ENCODE measurements around the gene C10orf95.
A peak's percentile ranks its signal among the peaks of the same experiment; 100 is the strongest.

C10orf95 gene

DNA sequence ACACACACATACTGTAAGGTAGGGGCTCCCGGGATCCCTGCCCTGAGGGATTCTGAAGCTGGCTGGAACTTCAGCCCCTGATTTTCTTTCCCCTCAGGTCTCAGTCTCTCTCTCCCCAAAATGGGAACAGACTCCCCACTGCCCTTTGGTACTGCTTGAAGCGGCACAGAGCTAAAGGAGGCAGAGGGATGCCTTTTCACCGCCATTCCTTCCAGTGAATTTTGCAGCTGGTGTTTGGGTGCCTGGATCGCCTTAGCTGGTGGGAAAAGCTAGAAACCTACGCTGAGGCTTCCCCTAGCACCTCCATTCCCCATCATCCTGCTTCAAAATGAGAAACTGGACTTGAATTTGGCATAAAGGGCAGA, 16.2 kb downstream of the C10orf95 start:
- no peak for DNase-seq (ENCODE audit: low read depth in 2 of 3, low spot score in 2 of 3)

DNA sequence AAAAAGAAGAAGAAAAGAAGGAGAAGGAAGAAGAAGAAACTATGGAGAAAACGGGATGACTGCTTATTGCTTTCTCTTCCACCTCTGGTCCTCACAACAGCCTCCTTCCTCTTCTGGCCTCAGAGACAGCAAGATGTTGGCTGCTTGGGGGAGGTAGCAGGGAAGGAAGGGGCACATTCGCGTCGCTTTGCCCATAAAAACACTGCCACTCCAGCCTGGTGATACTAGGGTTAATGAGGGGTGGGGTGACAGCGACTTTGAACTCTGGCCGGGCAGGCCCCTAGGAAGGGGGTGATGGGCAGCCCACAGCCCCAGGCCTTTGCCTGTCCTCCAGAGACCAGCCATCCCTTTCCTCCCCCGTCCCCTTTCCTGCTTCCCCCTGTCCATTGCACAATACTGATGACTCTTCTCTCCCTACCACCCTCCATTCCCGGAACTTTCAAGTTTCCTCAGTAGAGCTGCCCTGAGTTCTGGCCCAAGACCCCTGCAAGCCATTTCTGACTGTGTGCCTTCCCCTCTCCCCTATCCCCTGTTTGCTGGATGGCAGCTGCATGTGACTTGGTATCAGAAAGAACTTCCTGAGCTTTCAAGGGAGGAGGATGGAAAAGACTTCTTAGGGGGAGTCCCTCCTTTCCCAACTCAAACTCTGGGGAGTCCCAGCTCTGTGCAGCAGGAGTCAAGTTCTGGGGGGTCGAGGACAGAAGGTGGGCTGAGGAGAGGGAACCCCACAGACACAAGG, 16.8 kb downstream of the C10orf95 start:
- DNase-seq (ENCODE audit: low read depth in 2 of 3, low spot score in 2 of 3) = no peak

GRCh38 chr10:102433619-102434046, 17.7 kb downstream of the C10orf95 start:
- DNase-seq (ENCODE audit: low read depth in 2 of 3, low spot score in 2 of 3) = no peak

GRCh38 chr10:102432162-102432950, 19.0 kb downstream of the C10orf95 start, which contains the start of gene CUEDC2:
Gene CUEDC2, minus strand, starts transcription at chr10:102432574. Its CDS starts 7,386 bp downstream, at chr10:102425188.
- DNase-seq (ENCODE audit: low read depth in 2 of 3, low spot score in 2 of 3) = peak; percentile 92 to 97 (median 96)

DNA sequence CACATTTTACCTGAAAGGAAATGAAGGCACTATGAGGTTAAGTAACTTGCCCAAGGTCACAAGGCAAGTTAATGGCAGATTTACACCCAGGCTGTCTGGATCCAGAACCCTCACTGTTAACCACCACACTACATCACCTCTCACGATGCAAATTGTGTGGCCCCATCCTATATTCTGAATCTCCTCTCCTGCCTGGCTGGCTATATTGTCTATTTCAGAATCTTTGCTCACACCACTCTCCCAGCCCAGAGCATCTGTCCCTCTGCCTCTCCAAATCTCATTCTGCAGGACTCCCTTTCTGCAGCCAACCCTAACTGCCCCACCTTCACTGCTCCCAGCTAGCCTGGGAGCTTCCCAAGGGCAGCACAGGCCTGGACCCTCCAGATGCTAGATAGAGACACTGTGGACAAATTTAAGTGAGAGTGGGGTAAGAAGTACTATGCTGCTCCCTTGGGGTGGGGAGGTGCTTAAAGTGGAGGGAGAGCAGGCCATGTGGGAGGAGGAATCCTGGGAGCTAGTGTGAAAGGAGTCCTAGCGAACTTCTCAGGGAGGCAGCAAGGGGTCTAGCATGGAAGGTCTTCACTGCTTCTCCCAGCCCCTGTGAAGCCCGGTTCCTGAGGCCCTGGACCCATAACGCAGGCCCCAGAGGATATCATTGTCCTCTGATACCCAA, 19.8 kb downstream of the C10orf95 start:
- DNase-seq (ENCODE audit: low read depth in 2 of 3, low spot score in 2 of 3) = no peak

GRCh38 chr10:102429468-102429867, 21.9 kb downstream of the C10orf95 start:
- no peak for DNase-seq (ENCODE audit: low read depth in 2 of 3, low spot score in 2 of 3)

GRCh38 chr10:102426803-102427287, 24.5 kb downstream of the C10orf95 start:
- DNase-seq (ENCODE audit: low read depth in 2 of 3, low spot score in 2 of 3) = no peak

GRCh38 chr10:102425444-102425843, 25.9 kb downstream of the C10orf95 start:
- no peak for DNase-seq (ENCODE audit: low read depth in 2 of 3, low spot score in 2 of 3)

GRCh38 chr10:102424916-102425315, 26.4 kb downstream of the C10orf95 start:
- no peak for DNase-seq (ENCODE audit: low read depth in 2 of 3, low spot score in 2 of 3)

- no peak for DNase-seq (ENCODE audit: low read depth in 2 of 3, low spot score in 2 of 3)
These were observed 27.2 kb downstream of the C10orf95 start for GRCh38 chr10:102424145-102424544.

DNA sequence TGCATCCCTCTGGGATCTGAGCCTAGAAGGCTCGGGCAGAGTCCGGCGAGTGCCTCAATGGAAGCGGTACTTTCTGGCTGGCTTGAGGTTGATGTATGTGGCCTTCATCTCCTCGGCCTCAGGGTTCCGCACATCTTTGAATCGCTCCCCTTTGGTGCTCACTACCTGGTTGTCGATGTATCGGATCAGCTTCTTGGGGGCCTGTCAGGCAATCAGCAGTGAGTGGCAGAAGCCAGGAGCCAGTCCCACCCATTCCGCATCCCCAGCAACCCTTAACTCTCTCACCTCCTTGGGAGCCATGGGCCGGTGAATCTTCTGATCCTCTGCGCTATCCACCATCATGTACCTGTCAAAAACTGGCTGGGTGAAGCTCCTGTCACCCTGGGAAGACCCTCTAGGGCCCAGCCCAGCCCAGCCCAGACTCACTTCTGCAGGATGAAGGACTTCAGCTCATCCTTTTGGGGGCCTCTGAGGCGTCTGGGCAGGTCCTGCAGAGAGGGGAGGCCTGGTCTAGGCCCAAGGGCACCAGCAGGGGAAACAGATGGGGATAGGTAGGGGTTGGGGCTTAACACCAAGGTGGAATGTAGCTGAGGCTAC, 27.9 kb downstream of the C10orf95 start:
- no peak for DNase-seq (ENCODE audit: low read depth in 2 of 3, low spot score in 2 of 3)

- no peak for DNase-seq (ENCODE audit: low read depth in 2 of 3, low spot score in 2 of 3)
These were observed 28.7 kb downstream of the C10orf95 start for GRCh38 chr10:102422545-102423129.

GRCh38 chr10:102421757-102422512, 29.4 kb downstream of the C10orf95 start:
- DNase-seq (ENCODE audit: low read depth in 2 of 3, low spot score in 2 of 3) = no peak

DNA sequence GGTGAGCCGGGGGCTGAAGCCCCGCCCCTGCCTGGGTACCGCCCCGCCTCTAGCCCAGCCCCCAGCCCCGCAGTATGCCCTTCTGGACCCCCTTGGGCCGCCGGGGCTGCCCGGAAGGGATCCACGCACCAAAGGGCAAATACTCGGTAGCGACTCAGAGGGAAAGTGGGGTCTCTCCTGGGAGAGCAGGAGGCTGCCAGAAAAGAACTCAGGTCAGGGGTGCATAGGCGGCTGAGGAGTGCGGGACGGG, 29.9 kb downstream of the C10orf95 start:
- DNase-seq (ENCODE audit: low read depth in 2 of 3, low spot score in 2 of 3) = no peak

GRCh38 chr10:102420714-102421506, 30.4 kb downstream of the C10orf95 start, which contains the start of gene FBXL15:
Gene FBXL15, plus strand, starts transcription at chr10:102420836. Its CDS starts 294 bp downstream, at chr10:102421130.
- peak; percentile 93 to 98 (median 97) for DNase-seq (ENCODE audit: low read depth in 2 of 3, low spot score in 2 of 3)

DNA sequence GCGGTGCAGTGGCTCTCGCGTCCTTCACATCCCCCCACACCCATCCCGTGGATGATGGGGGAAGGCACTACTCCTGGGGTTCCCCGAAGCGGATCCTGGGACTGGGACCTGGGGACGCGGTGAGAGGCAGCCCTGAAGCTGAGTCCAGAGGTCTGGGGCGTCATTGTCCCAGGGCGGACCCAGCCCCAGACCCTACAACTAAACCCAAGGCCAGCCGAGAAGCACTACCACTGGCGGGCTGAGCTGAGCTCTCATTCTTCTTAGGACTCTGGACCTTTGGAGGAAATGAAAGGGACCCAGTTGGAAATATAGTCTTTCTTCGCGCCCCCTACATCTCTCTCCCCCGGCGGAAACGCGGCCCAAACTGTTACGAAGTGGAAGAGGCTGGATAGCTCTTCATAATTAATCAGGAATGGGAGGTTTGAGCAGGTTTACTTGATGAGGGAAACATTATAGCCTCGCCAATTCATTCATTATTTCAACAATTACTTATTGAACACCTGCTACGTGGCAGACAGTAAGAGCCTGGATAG, 31.1 kb downstream of the C10orf95 start:
- DNase-seq (ENCODE audit: low read depth in 2 of 3, low spot score in 2 of 3) = no peak

DNA sequence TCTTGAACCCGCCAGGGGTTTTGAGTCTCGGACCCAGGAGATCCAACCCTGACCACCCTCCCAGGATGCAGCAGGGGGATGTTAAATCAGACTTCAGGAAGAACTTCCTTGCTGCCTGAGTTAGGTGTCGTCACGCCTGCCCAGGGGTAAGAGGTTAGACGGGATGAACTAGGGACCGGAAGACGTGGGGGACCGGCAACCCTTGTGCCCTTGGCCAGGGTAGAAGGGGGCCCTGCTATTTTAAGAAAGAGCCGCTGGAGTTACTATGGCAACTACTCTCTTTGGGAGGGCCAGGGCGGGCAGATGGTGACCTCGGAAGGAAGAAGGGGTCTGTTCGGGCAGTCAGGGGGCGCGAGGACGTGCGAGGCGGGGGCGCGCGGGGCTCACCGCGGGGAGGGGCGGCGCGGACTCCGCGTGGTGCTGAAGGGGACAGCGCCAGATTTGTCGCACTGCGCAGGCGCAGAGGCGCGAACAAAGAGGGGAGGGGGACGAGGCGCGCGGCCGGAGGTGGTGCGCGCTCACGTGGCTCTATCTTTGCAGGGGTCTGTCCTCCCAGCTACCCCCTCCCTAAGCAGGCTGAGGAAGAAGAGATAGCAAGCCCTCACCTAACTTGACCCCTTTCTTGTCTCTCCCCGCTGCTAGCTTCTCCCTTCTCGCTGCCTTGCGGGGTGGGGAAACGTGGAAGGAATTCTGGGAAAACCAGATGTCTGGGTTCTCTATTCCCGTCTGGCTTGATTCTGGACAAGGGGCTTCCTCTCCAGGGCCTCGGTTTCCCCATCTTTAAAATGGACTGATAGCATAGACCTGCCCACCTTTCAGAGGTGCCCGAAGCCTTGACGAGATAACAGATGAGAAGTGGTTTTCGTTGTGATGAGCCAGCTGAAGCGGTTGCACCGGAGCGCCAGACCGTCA, 31.8 kb downstream of the C10orf95 start:
- DNase-seq (ENCODE audit: low read depth in 2 of 3, low spot score in 2 of 3) = no peak

GRCh38 chr10:102418622-102419268, 32.6 kb downstream of the C10orf95 start, which contains the start of gene PSD:
Gene PSD, minus strand, starts transcription at chr10:102418785. Its CDS starts 1,747 bp downstream, at chr10:102417038.
- no peak for DNase-seq (ENCODE audit: low read depth in 2 of 3, low spot score in 2 of 3)
